GM12864 (cell line): ENCODE results near the gene IFITM5.

ENCODE experiments used
- DNase-seq: peaks from one replicate; pipeline ENCODE4 v3.0.0-alpha.2; 2011; ENCODE audit warnings: low read depth
- H3K4me3 ChIP-seq: 2 replicates; pipeline ENCODE4 v1.5.1; 2011; ENCODE audit warnings: mild to moderate bottlenecking, low read depth, low read length, control low read depth
- TF ChIP-seq, protein P1 (sequence below): IDR thresholded peaks from 2 replicates; pipeline ENCODE4 v1.5.1; 2011; ENCODE audit warnings: low read depth, mild to moderate bottlenecking, moderate library complexity, low read length, control low read depth, inconsistent platforms; ENCODE audit errors: missing control alignments

Gene IFITM5

DNA sequence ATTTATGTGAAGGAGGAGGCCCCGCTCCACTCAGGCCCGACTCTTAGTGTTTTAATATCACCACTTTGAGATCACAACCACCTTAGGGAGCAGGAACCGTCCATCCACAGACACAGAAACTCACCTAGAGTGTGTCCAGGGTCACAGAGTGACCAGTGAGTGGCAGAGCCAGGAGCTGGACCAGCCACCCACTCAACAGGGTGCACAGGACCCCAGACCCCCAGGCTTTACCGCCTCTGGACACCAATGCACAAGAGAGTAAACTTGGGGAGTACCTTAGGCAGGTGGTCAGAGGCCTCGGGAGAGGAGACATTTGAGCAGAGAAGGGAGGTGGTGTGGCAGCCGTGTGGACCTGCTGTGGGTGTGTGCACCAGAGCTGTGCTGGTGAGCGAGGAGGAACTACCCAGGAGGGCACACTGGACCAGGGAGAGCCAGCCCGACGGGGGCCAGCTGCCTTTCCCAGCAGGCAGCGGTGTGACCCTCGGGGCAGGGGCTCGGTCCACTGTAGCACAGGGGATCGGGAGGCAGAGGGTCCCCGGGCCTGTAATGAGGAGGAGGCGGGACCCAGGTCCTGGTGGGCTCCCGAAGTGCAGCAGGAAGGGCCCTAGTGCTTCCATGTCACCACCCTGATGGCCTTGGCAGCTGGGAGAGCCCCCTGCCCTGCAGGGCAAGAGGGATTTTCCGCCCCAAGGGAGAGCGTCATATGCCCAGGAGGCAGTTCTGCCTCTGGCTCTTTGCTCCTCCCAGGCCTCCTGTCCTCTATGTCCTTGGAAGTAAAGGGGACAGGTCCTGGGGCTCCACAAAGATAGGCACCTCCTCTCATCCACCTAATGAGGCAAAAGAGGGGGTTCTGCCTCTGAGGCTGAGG is 28.6 kb downstream of the IFITM5 start:
- no peak overlapping the region for H3K4me3 ChIP-seq
- no peak for DNase-seq
- TF ChIP-seq, protein P1, sequence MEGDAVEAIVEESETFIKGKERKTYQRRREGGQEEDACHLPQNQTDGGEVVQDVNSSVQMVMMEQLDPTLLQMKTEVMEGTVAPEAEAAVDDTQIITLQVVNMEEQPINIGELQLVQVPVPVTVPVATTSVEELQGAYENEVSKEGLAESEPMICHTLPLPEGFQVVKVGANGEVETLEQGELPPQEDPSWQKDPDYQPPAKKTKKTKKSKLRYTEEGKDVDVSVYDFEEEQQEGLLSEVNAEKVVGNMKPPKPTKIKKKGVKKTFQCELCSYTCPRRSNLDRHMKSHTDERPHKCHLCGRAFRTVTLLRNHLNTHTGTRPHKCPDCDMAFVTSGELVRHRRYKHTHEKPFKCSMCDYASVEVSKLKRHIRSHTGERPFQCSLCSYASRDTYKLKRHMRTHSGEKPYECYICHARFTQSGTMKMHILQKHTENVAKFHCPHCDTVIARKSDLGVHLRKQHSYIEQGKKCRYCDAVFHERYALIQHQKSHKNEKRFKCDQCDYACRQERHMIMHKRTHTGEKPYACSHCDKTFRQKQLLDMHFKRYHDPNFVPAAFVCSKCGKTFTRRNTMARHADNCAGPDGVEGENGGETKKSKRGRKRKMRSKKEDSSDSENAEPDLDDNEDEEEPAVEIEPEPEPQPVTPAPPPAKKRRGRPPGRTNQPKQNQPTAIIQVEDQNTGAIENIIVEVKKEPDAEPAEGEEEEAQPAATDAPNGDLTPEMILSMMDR = no peak

- peak overlapping the region; percentile 72 for H3K4me3 ChIP-seq
- TF ChIP-seq, protein P1 = no peak
- DNase-seq = peak; percentile 99
These were observed 30.0 kb downstream of the IFITM5 start for GRCh38 chr11:269146-269890.

DNA sequence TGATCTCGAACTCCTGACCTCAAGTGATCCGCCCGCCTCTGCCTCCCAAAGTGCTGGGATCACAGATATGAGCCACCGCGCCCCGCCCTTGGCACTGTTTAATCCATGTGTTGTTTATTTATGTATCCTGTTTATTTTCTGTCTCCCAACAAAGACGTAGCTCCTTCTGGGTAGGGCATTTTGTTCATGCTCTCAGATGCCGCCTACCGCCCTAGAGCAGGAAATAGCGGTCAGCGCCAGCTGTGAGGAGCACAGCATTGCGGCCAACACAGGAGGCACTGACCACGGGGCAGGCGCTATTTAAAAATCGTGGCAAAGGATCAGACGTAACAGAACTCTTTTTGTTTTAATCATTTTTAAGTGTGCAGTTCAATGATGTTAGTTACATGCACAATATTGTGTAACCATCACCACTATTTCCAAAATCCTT is 30.6 kb downstream of the IFITM5 start:
- peak; percentile 63 for DNase-seq
- H3K4me3 ChIP-seq = peak overlapping the region; percentile 72

DNA sequence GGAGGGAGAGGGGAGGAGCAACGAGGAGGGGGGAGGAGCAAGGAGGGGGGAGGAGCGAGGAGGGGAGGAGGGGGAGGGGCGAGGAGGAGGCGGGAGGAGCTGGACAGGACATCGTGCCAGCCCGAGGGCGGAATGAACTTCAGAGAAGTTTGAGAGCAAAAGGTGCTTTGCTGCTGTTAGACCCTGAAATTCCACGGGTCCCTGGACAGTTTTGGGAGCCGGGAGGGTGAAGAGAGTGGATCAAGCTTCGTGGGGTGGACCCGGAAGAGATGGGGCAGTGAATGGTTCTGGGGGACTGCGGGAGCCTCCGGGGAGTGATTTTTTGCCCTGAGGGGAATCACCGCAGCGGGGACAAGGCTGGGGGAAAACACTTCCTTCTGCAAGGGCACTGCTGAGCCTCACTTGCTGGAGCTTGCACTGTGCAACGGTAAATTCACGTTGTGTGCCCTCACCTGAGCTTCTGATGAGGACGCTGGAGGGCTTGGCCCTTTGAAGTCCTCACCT is 31.8 kb downstream of the IFITM5 start:
- TF ChIP-seq, protein P1 = no peak
- no peak for DNase-seq
- H3K4me3 ChIP-seq = peak overlapping the region; percentile 72

- TF ChIP-seq, protein P1 = no peak
These were observed 32.5 kb downstream of the IFITM5 start for GRCh38 chr11:266676-267439.

DNA sequence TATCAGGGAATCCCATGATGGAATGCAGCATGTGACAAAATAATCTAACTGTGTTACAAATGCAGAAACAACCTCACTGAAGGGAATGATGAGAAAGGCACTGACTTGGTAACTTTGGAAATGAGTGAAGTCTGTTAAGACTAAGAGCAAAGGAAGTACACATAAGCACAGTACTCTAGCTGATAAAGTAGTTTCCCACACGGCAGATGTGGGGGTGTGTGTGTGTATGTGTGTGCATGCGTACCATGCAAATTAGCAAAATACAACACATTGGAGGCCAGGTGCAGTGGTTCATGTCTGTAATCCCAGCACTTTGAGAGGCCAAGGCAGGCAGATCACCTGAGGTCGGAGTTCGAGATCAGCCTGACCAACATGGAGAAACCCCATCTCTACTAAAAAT is 37.7 kb downstream of the IFITM5 start:
- TF ChIP-seq, protein P1 = no peak
- DNase-seq = no peak
- H3K4me3 ChIP-seq = no peak overlapping the region

More at GRCh38 chr11:266676-267439, 32.5 kb downstream of the IFITM5 start:
- no peak overlapping the region for H3K4me3 ChIP-seq
- no peak for DNase-seq

DNA sequence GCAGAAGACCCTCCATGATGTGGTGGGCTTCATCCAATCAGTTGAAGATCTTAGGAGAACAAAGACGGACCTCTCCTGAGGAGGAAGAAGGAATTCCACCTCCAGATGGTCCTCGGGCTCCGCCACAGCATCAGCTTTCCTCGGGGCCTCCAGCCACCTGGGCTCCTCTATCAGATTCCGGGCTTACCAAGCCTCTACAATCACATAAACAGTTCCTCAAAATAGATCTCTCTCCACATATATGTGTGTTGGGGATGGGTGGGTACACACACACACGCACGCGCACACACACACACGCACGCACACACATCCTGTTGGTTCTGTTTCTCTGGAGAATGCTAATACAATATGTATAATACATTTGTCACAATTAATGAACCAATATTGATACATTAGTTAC is 39.9 kb downstream of the IFITM5 start:
- H3K4me3 ChIP-seq = no peak overlapping the region
- TF ChIP-seq, protein P1 = no peak

More for the DNA sequence above, 39.9 kb downstream of the IFITM5 start:
- DNase-seq = no peak
